ENCODE data around the gene SYTL3.

DNA sequence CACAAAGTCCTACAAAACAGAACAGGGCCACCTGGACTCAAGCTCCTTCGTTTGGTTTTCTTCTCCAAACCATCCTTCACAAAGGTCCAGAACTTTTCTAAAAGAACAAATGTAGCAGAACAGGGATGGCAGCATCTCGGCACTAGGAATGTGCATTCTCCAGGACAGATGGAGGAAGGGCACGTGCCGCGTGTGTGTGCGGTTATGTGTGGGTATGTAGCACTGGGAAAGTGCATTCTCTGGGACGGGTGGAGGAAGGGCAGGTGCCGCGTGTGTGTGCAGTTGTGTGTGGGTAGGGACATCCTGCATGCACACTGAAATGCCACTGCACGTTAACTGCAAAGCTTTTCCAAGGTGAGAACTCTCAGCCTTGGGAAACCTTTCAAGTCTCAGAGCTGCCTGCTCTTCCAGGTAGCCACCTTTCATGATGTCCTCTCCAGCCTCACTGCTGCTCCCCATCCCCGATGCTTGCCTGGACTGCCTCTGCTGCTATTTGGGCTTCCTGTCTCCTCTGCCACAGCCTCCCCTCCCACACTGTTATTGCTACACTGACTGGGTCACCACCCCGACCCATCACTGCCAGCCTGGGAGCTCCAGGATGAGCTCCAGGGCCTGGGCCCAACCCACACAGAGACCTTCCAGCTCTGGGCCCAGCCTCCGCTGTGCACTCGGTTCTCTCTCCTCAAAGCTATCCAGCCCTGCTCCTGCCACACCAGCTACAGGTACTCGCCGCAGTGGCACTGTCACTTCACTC is 121.7 kb downstream of the SYTL3 start:
- TF ChIP-seq, protein P1, sequence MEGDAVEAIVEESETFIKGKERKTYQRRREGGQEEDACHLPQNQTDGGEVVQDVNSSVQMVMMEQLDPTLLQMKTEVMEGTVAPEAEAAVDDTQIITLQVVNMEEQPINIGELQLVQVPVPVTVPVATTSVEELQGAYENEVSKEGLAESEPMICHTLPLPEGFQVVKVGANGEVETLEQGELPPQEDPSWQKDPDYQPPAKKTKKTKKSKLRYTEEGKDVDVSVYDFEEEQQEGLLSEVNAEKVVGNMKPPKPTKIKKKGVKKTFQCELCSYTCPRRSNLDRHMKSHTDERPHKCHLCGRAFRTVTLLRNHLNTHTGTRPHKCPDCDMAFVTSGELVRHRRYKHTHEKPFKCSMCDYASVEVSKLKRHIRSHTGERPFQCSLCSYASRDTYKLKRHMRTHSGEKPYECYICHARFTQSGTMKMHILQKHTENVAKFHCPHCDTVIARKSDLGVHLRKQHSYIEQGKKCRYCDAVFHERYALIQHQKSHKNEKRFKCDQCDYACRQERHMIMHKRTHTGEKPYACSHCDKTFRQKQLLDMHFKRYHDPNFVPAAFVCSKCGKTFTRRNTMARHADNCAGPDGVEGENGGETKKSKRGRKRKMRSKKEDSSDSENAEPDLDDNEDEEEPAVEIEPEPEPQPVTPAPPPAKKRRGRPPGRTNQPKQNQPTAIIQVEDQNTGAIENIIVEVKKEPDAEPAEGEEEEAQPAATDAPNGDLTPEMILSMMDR (IDR thresholded peaks at IDR 0.05), result no peak
- TF ChIP-seq POLR2A (IDR thresholded peaks at IDR 0.05), result no peak
